Breast epithelium (tissue), 4 donors: ENCODE results near the gene CMSS1. TPM values are rescaled to one million over a fixed set of nuclear protein-coding genes. Genes with fewer than 3 reads are reported as not detected.

Experiments used
- DNase-seq, 2 donors: peaks; one replicate each; pipeline ENCODE4 v3.0.0-alpha.2; 2019; ENCODE audit warnings: low spot score in 2 of 2
- H3K27ac ChIP-seq, 2 donors: fragments of 200-600 bp; sonication (generic) in 1 of 2; one replicate each; pipeline ENCODE4 v1.5.1; 2016 to 2019; ENCODE audit warnings: mild to moderate bottlenecking in 1 of 2
- H3K27me3 ChIP-seq, 2 donors: fragments of 200-600 bp; sonication (generic) in 1 of 2; one replicate each; pipeline versions ENCODE4 v1.5.1 to v1.6.0; 2017 to 2019; ENCODE audit warnings: control low read depth in 1 of 2, mild to moderate bottlenecking in 1 of 2
- H3K36me3 ChIP-seq: fragments of 200-600 bp; one replicate; pipeline ENCODE4 v1.5.1; 2019
- H3K4me1 ChIP-seq, 2 donors: fragments of 200-600 bp; sonication (generic); one replicate each; pipeline ENCODE4 v1.5.1; 2016 to 2019; ENCODE audit warnings: control low read depth in 1 of 2
- H3K4me3 ChIP-seq, 3 donors: fragments of 200-600 bp; sonication (generic); 1 replicate in 2 of 3; 2 replicates in 1 of 3; pipeline ENCODE4 v1.5.1; 2016 to 2019; ENCODE audit warnings: mild to moderate bottlenecking in 3 of 3, moderate library complexity in 2 of 3
- H3K9me3 ChIP-seq, 2 donors: fragments of 200-600 bp; sonication (generic) in 1 of 2; one replicate each; pipeline ENCODE4 v1.5.1; 2016 to 2019; ENCODE audit warnings: control low read depth in 1 of 2
- CTCF ChIP-seq, 3 donors: fragments of 450-650 bp; IDR thresholded peaks; one replicate each; pipeline ENCODE4 v1.5.1; 2016 to 2017; ENCODE audit warnings: antibody characterized with exemption in 3 of 3, mild to moderate bottlenecking in 3 of 3, moderate library complexity in 3 of 3
- POLR2A ChIP-seq: fragments of 450-650 bp; IDR thresholded peaks from one replicate; pipeline ENCODE4 v1.6.1; 2016; ENCODE audit warnings: antibody characterized with exemption, mild to moderate bottlenecking, moderate library complexity
- POLR2AphosphoS5 ChIP-seq, 3 donors: sonication (generic); formaldehyde crosslinking; IDR thresholded peaks; one replicate each; pipeline ENCODE4 v1.6.1; 2017; ENCODE audit warnings: antibody characterized with exemption in 3 of 3
- intact Hi-C: fragments of 100-400 bp; cut with DNase I; formaldehyde crosslinking; loops from one replicate; pipeline ENCODE4 v1.15.1; 2023; ENCODE audit warnings: low total_unique reads
- total RNA-seq, 3 donors: library from RNA; depleted of rRNA; stranded (reverse); fragments of >200 nt; gene quantifications; one replicate each; pipeline ENCODE4 v1.1.0, GENCODE V29; 2016

The CMSS1 gene
- total RNA-seq, 3 donors from 2014 or later: 15.5 to 35.4 (median 16.1) TPM

- TF ChIP-seq POLR2A (no peak), POLR2AphosphoS5 (IDR thresholded peaks at IDR 0.05) (no peak), CTCF (IDR thresholded peaks at IDR 0.05) (no peak)
- no peak overlapping the region for H3K4me3 ChIP-seq
- no peaks in the 10 kb centered on the region for H3K9me3 ChIP-seq
- intact Hi-C loops: no loop called here
- H3K27me3 ChIP-seq: no peaks in the 10 kb centered on the region
- H3K27ac ChIP-seq: no peak overlapping the region
- no peaks in the 10 kb centered on the region for H3K4me1 ChIP-seq
- H3K36me3 ChIP-seq: no peaks in the 10 kb centered on the region
- no peak for DNase-seq
Observed at GRCh38 chr3:99978221-99978620, 160.6 kb downstream of the CMSS1 start.

GRCh38 chr3:99980606-99981005 lies 162.9 kb downstream of the CMSS1 start:
- no peaks in the 10 kb centered on the region for H3K9me3 ChIP-seq
- no peaks in the 10 kb centered on the region for H3K36me3 ChIP-seq
- H3K4me3 ChIP-seq: no peak overlapping the region
- H3K4me1 ChIP-seq: no peaks in the 10 kb centered on the region
- intact Hi-C loops: no loop called here
- no peak for DNase-seq
- H3K27me3 ChIP-seq: no peaks in the 10 kb centered on the region
- H3K27ac ChIP-seq: no peak overlapping the region
- TF ChIP-seq CTCF (IDR thresholded peaks at IDR 0.05) (no peak), POLR2AphosphoS5 (IDR thresholded peaks at IDR 0.05) (no peak), POLR2A (no peak)

GRCh38 chr3:99981138-99981537 lies 163.5 kb downstream of the CMSS1 start:
- no peaks in the 10 kb centered on the region for H3K4me1 ChIP-seq
- no peak overlapping the region for H3K4me3 ChIP-seq
- H3K9me3 ChIP-seq: no peaks in the 10 kb centered on the region
- no peak for TF ChIP-seq POLR2A
- TF ChIP-seq CTCF (IDR thresholded peaks at IDR 0.05): no peak
- no peak for TF ChIP-seq POLR2AphosphoS5 (IDR thresholded peaks at IDR 0.05)
- no peaks in the 10 kb centered on the region for H3K36me3 ChIP-seq
- H3K27ac ChIP-seq: no peak overlapping the region
- no peak for DNase-seq
- no peaks in the 10 kb centered on the region for H3K27me3 ChIP-seq
- intact Hi-C loops: no loop called here

- TF ChIP-seq POLR2AphosphoS5 (IDR thresholded peaks at IDR 0.05): no peak
- TF ChIP-seq CTCF (IDR thresholded peaks at IDR 0.05): no peak
Observed at GRCh38 chr3:99982650-99983049, 165.0 kb downstream of the CMSS1 start.

GRCh38 chr3:99984139-99984538 lies 166.5 kb downstream of the CMSS1 start:
- no peaks in the 10 kb centered on the region for H3K9me3 ChIP-seq
- DNase-seq: no peak
- intact Hi-C loops: no loop called here
- no peaks in the 10 kb centered on the region for H3K36me3 ChIP-seq
- H3K27ac ChIP-seq: no peak overlapping the region
- no peak overlapping the region for H3K4me3 ChIP-seq
- TF ChIP-seq POLR2A (no peak), POLR2AphosphoS5 (IDR thresholded peaks at IDR 0.05) (no peak), CTCF (IDR thresholded peaks at IDR 0.05) (no peak)
- H3K27me3 ChIP-seq: no peaks in the 10 kb centered on the region
- no peaks in the 10 kb centered on the region for H3K4me1 ChIP-seq

More at GRCh38 chr3:99982650-99983049, 165.0 kb downstream of the CMSS1 start:
- no peaks in the 10 kb centered on the region for H3K4me1 ChIP-seq
- no peak overlapping the region for H3K27ac ChIP-seq
- no peaks in the 10 kb centered on the region for H3K36me3 ChIP-seq
- DNase-seq: no peak
- H3K27me3 ChIP-seq: no peaks in the 10 kb centered on the region
- no peak overlapping the region for H3K4me3 ChIP-seq
- intact Hi-C loops: no loop called here
- no peaks in the 10 kb centered on the region for H3K9me3 ChIP-seq
